ENCODE measurements around the gene PBXIP1.

The PBXIP1 gene

GRCh38 chr1:154943649-154944400 lies 12.1 kb downstream of the PBXIP1 start:
- Histone ChIP-seq H3K9ac (ENCODE audit: low read length) (peak overlapping the region; percentile 23), H3K4me1 (ENCODE audit: control insufficient read depth, insufficient read depth, low read length) (peaks cover 43% of the 10 kb centered on the region), H3K36me3 (ENCODE audit: control insufficient read depth, insufficient read depth, low read length) (peaks cover 8% of the 10 kb centered on the region), H3K27me3 (ENCODE audit: control insufficient read depth, insufficient read depth, low read length) (no peaks in the 10 kb centered on the region), H3K9me3 (ENCODE audit: control insufficient read depth, low read length) (no peaks in the 10 kb centered on the region), H3K4me3 (ENCODE audit: low read length) (no peak overlapping the region)

- Histone ChIP-seq H3K36me3 (ENCODE audit: control insufficient read depth, insufficient read depth, low read length) (no peaks in the 10 kb centered on the region), H3K4me3 (ENCODE audit: low read length) (no peak overlapping the region), H3K27me3 (ENCODE audit: control insufficient read depth, insufficient read depth, low read length) (no peaks in the 10 kb centered on the region), H3K9me3 (ENCODE audit: control insufficient read depth, low read length) (no peaks in the 10 kb centered on the region), H3K4me1 (ENCODE audit: control insufficient read depth, insufficient read depth, low read length) (peaks cover 53% of the 10 kb centered on the region), H3K9ac (ENCODE audit: low read length) (peak overlapping the region; percentile 50)
These were observed 14.4 kb downstream of the PBXIP1 start for GRCh38 chr1:154941333-154942013.

GRCh38 chr1:154940651-154941194 lies 15.2 kb downstream of the PBXIP1 start:
- no peaks in the 10 kb centered on the region for H3K27me3 ChIP-seq (ENCODE audit: control insufficient read depth, insufficient read depth, low read length)
- H3K36me3 ChIP-seq (ENCODE audit: control insufficient read depth, insufficient read depth, low read length), result no peaks in the 10 kb centered on the region
- no peaks in the 10 kb centered on the region for H3K9me3 ChIP-seq (ENCODE audit: control insufficient read depth, low read length)
- H3K9ac ChIP-seq (ENCODE audit: low read length), result peak overlapping the region; percentile 8
- peaks cover 60% of the 10 kb centered on the region for H3K4me1 ChIP-seq (ENCODE audit: control insufficient read depth, insufficient read depth, low read length)
- H3K4me3 ChIP-seq (ENCODE audit: low read length), result no peak overlapping the region

GRCh38 chr1:154940213-154940560 lies 15.7 kb downstream of the PBXIP1 start:
- Histone ChIP-seq H3K4me3 (ENCODE audit: low read length) (no peak overlapping the region), H3K36me3 (ENCODE audit: control insufficient read depth, insufficient read depth, low read length) (no peaks in the 10 kb centered on the region), H3K9me3 (ENCODE audit: control insufficient read depth, low read length) (no peaks in the 10 kb centered on the region), H3K27me3 (ENCODE audit: control insufficient read depth, insufficient read depth, low read length) (no peaks in the 10 kb centered on the region), H3K4me1 (ENCODE audit: control insufficient read depth, insufficient read depth, low read length) (peaks cover 66% of the 10 kb centered on the region), H3K9ac (ENCODE audit: low read length) (no peak overlapping the region)

- peaks cover 57% of the 10 kb centered on the region for H3K4me1 ChIP-seq (ENCODE audit: control insufficient read depth, insufficient read depth, low read length)
- no peaks in the 10 kb centered on the region for H3K9me3 ChIP-seq (ENCODE audit: control insufficient read depth, low read length)
- H3K36me3 ChIP-seq (ENCODE audit: control insufficient read depth, insufficient read depth, low read length), result no peaks in the 10 kb centered on the region
- H3K4me3 ChIP-seq (ENCODE audit: low read length), result no peak overlapping the region
- no peak overlapping the region for H3K9ac ChIP-seq (ENCODE audit: low read length)
- no peaks in the 10 kb centered on the region for H3K27me3 ChIP-seq (ENCODE audit: control insufficient read depth, insufficient read depth, low read length)
These were observed 17.1 kb downstream of the PBXIP1 start for GRCh38 chr1:154938604-154939399.

- Histone ChIP-seq H3K4me1 (ENCODE audit: control insufficient read depth, insufficient read depth, low read length) (peaks cover 52% of the 10 kb centered on the region), H3K9me3 (ENCODE audit: control insufficient read depth, low read length) (no peaks in the 10 kb centered on the region), H3K27me3 (ENCODE audit: control insufficient read depth, insufficient read depth, low read length) (no peaks in the 10 kb centered on the region), H3K9ac (ENCODE audit: low read length) (peak overlapping the region; percentile 97), H3K36me3 (ENCODE audit: control insufficient read depth, insufficient read depth, low read length) (no peaks in the 10 kb centered on the region), H3K4me3 (ENCODE audit: low read length) (no peak overlapping the region)
These were observed 17.9 kb downstream of the PBXIP1 start for GRCh38 chr1:154937988-154938386.

GRCh38 chr1:154937085-154937987 lies 18.6 kb downstream of the PBXIP1 start:
- Histone ChIP-seq H3K27me3 (ENCODE audit: control insufficient read depth, insufficient read depth, low read length) (no peaks in the 10 kb centered on the region), H3K9ac (ENCODE audit: low read length) (peak overlapping the region; percentile 97), H3K36me3 (ENCODE audit: control insufficient read depth, insufficient read depth, low read length) (no peaks in the 10 kb centered on the region), H3K9me3 (ENCODE audit: control insufficient read depth, low read length) (no peaks in the 10 kb centered on the region), H3K4me1 (ENCODE audit: control insufficient read depth, insufficient read depth, low read length) (peaks cover 52% of the 10 kb centered on the region), H3K4me3 (ENCODE audit: low read length) (peak overlapping the region; percentile 80)

- H3K36me3 ChIP-seq (ENCODE audit: control insufficient read depth, insufficient read depth, low read length), result no peaks in the 10 kb centered on the region
- peak within 1 kb of the TSS; percentile 80 for H3K4me3 ChIP-seq (ENCODE audit: low read length)
- H3K9ac ChIP-seq (ENCODE audit: low read length), result peak within 1 kb of the TSS; percentile 97
- H3K9me3 ChIP-seq (ENCODE audit: control insufficient read depth, low read length), result no peaks in the 10 kb centered on the region
- peaks cover 52% of the 10 kb centered on the region for H3K4me1 ChIP-seq (ENCODE audit: control insufficient read depth, insufficient read depth, low read length)
- no peaks in the 10 kb centered on the region for H3K27me3 ChIP-seq (ENCODE audit: control insufficient read depth, insufficient read depth, low read length)
These were observed 19.3 kb downstream of the PBXIP1 start, which contains the start of gene PMVK for GRCh38 chr1:154936555-154937084. Gene PMVK, minus strand, starts transcription at chr1:154936719. Its CDS starts 34 bp downstream, at chr1:154936685.

- no peaks in the 10 kb centered on the region for H3K27me3 ChIP-seq (ENCODE audit: control insufficient read depth, insufficient read depth, low read length)
- H3K36me3 ChIP-seq (ENCODE audit: control insufficient read depth, insufficient read depth, low read length), result no peaks in the 10 kb centered on the region
- H3K4me1 ChIP-seq (ENCODE audit: control insufficient read depth, insufficient read depth, low read length), result peaks cover 51% of the 10 kb centered on the region
- peak overlapping the region; percentile 80 for H3K4me3 ChIP-seq (ENCODE audit: low read length)
- peak overlapping the region; percentile 97 for H3K9ac ChIP-seq (ENCODE audit: low read length)
- no peaks in the 10 kb centered on the region for H3K9me3 ChIP-seq (ENCODE audit: control insufficient read depth, low read length)
These were observed 19.9 kb downstream of the PBXIP1 start for GRCh38 chr1:154935749-154936554.

- no peak overlapping the region for H3K9ac ChIP-seq (ENCODE audit: low read length)
- no peak overlapping the region for H3K4me3 ChIP-seq (ENCODE audit: low read length)
- H3K4me1 ChIP-seq (ENCODE audit: control insufficient read depth, insufficient read depth, low read length), result peaks cover 46% of the 10 kb centered on the region
- no peaks in the 10 kb centered on the region for H3K27me3 ChIP-seq (ENCODE audit: control insufficient read depth, insufficient read depth, low read length)
- H3K9me3 ChIP-seq (ENCODE audit: control insufficient read depth, low read length), result no peaks in the 10 kb centered on the region
- no peaks in the 10 kb centered on the region for H3K36me3 ChIP-seq (ENCODE audit: control insufficient read depth, insufficient read depth, low read length)
These were observed 21.4 kb downstream of the PBXIP1 start for GRCh38 chr1:154934358-154934948.

All from mucosa of stomach (tissue), 1 donor.